Activated CD4-positive, CD25-positive, alpha-beta regulatory T cell treated with anti-CD3 and anti-CD28 coated beads, Interleukin-2, amount 50 U/mL, for 16 hours (primary cell): ENCODE results near the gene GTF2H4.
"Not testable (repeated sequence)": the region's sequence is repeated elsewhere in the genome, so short reads cannot be mapped to it uniquely, and the experiment has no call there.

Experiments used
- DNase-seq: peaks from one replicate; pipeline ENCODE4 v3.0.0-alpha.2; 2020; ENCODE audit warnings: low read depth, low spot score

Gene GTF2H4

DNA sequence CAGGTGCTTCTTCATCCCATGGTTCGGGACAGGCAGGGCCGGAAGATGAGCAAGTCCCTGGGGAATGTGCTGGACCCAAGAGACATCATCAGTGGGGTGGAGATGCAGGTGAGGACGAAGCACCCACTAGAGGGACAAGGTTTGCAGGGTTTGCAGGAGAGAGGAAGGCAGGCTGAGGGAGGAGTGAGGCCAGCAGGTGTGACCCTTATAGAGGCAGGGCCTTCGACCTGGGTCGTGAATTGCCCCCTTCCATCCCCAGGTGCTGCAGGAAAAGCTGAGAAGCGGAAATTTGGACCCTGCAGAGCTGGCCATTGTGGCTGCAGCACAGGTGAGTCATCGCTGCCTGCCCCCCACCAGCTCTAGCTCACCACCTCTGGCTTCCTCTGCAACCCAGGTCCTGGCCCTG, 14.4 kb downstream of the GTF2H4 start:
- DNase-seq: no peak

DNA sequence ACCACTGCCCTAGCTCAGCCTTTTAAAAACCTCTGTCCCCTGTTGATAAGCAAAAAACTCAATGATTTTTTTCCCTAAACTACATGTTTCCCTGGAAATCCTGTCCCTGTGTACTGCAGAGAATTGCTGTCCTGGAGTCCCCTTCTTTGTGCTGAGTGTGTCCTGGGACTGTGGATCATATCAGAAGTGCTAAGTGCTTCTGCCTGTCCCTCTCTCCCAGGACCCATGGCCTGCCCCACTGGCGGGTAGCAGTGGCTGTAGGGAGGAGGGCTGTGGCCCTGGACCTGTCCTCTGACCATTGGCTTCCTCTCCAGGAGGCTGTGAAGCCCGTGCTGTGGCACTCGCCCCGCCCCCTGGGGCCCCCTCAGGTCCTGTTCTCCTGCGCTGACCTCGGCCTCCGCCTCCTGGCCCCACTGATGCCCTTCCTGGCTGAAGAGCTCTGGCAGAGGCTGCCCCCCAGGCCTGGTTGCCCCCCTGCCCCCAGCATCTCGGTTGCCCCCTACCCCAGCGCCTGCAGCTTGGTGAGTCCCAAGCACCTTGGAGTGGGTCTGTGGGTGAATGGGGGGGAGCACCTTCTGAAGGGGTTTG, 16.1 kb downstream of the GTF2H4 start:
- DNase-seq: not testable (repeated sequence)

DNA sequence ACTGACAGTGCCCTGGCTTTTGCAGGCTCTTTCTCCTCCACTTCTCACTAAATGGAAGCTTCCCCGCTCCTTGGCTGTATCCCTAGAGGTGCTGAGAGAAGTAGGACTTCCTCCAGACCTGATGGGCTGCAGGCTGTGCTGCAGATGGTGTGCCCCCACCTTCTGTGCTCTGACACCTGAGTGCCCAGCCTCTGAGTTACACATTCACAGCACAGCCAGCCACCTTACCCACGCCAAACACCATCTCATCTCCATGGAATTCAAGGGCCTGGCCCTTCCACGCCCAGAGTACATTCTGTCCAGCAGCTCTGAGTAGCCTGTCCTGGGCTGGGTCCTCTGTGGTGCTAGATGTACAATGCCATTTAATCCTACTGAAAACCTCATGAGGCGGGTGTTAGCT, 18.6 kb downstream of the GTF2H4 start:
- no peak for DNase-seq

DNA sequence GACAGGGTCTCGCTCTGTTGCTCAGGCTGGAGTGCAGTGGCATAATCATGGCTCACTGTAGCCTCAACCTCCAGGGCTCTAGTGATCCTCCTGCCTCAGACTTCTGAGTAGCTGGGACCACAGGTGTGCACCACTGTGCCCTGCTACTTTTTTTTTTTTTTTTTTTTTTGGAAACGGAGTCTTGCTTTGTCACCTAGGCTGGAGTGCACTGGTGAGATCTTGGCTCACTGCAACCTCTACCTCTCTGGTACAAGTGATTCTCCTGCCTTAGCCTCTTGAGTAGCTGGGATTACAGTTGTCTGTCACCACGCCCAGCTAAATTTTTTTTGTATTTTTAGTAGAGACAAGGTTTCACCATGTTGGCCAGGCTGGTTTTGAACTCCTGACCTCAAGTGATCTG, 19.1 kb downstream of the GTF2H4 start:
- DNase-seq: not testable (repeated sequence)

DNA sequence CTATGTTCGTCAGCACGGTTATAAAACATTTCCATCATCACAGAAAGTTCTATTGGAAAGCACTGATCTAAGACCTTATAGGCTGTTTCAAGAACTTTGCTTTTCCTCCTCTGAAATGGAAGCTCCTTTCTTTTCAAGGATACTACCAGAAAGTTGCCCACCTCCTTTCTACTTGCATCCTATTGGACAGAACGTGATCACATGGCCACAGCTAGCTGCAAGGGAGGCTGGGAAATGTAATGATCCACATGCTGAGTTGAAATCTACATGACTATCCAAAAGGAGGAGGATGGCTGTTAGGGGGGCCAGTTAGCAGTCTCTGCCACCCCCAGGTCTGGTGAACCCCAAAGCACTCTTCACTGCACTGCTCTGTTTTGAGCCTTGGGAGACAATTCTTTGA, 20.7 kb downstream of the GTF2H4 start:
- no peak for DNase-seq

DNA sequence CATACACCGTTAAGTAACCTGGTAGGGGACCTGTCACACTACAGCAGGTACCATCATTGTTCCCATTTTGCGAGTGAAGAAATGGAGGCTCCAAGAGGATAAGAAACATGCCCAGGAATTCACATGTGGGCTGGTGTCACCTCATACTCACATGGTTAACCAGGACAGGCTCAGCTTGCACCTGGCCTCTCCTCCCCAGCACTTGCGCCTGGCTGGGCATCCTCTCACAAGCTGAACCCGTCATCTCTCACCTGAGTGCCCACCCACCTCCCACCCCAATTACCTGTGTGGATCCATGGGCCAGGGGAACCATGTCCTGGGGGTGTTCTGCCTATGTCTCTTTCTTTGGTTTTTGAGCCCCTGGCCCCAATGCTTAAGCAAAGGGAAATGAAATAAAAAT, 22.5 kb downstream of the GTF2H4 start:
- DNase-seq: no peak

DNA sequence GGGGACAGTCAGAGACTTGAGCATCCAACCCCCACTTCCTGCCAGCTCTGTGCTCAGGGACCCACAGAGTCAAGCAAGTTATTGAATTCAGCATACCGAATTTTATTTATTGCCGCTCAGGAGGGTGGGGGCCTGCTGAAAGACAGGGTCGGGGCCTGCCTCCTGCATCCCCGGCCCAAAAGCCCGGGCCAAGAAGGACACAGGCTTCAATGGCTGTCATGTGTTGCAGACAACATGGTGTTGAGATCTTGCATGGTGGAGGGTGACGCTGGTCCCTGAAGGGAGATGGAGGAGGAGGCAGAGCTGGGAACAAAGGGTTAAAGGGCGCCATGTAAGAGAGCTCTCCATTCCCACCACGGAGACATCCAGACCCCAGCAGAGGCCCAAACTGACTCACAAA, 23.3 kb downstream of the GTF2H4 start:
- DNase-seq: no peak

DNA sequence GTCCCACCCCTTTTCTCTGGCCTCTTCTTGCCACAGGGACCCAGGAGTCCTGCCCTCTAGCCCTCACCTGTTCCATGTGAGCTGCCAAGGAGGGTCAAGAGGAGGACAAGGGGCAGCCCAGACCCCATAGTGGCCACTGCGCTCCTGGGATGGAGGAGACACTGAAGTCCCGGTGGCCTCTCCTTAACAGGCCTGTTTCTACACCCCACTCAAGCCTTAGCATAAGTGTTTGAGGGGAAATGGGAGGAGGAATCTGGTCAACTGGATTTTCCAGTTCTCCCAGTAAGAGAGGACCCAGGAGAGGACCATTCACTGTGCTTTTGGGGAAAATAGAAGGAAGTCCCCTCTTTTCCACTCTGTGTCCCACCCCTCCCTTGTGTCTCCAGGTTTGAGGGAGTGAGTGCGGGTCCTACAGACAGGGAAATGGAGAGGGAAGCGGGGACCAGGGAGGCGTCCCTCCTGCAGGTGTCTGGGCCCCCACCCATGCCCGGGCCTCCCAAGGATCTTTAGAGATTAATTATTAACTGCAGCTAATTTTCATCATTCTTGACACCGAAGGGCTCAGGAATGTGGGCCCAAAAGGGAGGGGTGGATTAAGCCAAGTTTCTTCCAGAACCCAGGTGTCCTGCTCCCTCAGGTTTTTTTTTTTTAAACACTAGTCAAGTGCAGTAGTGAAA, 24.1 kb downstream of the GTF2H4 start, which contains the start of gene SFTA2:
Gene SFTA2, minus strand, starts transcription at position 202 of the 677 bp plus-strand sequence. Its CDS starts 74 bp downstream, at position 128.
- no peak for DNase-seq

DNA sequence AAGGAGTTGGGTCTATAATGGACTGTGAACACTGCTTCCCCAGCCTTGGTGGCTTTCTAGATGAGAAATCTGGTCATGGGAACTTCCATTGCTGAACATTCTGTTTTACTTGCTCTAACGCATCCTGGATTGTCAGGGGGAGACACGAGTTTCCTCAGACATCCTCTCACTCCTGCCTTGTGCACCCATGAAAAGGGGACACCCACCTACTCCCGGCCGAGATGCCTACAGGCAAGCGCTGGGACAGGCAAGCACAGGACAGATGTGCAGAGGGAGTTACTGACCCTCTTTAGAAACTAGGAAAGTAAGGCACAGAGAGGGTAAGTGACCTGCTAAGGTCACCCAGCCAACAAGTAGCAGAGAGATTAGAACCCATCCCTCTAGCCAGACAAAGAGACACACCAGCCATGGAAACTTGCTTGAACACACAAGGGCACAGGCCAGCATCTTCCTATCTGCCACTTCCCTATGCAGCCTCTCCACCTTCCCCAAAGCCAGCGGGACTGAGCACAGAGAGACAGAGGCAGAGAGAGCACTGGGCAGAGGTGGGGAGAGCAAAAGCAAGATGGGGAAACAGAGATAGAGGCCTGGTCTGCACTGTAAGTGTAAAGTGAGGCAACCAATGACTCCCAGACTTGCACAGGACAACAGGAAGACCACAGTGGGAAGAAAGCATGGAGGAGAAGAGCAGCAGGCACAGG, 24.8 kb downstream of the GTF2H4 start:
- DNase-seq: no peak

DNA sequence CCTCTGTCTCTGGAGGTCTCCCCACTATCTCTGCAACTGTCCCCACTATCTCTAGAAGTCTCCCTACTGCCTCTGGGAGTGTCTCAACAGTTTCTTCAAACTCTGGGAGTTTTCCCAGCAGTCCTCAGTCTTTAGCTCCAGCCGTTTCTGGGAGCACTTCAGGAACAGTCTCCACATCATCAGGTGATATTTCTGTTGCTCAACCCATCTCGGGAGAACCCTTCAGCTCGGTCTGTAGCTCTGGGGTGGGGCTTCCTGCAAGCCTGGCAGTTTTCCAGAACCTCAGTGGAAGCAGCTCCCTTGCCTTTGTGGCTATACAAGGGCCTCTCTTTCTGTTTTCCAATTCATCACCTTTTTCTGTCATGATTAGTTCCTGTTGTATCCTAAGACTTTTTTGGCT, 27.0 kb downstream of the GTF2H4 start:
- no peak for DNase-seq

DNA sequence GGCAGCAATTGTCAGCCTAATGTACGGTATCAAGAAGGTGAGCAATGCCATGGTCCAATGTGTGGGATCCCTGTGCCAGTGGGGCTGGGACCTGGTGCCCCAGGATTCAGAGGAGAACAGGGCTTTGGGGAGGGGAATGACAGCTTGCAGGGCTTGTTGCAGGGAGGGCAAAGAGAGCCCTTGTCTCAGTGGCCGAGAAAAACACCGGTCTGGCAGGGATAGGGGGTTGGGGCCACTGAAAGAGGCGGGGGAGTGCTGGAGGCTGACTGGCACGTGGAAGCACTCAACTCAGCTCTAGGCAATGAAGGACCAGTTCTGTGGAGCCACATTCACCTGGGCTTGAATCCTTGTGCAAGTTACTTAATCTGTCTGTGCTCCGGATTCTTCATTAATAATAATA, 29.3 kb downstream of the GTF2H4 start:
- DNase-seq: no peak

DNA sequence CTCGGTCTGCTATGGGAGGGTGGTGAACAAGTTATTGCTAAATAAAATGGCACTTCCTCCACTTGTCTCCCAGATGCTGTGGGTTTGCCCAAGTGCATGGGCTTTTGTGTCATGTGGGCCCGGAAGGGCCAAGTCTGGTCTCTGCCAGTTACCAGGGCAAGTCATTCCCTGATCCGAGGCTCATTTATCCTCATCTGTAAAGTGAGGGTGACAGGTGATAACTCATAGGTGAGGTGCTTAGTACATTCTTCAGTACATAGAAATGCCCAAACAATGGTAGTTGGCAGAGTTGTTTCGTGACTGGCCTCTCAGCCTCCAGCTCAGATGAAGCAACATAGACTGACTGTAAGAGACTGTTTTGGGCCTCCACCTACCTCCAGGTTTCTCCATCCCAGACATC, 30.7 kb downstream of the GTF2H4 start:
- DNase-seq: no peak

DNA sequence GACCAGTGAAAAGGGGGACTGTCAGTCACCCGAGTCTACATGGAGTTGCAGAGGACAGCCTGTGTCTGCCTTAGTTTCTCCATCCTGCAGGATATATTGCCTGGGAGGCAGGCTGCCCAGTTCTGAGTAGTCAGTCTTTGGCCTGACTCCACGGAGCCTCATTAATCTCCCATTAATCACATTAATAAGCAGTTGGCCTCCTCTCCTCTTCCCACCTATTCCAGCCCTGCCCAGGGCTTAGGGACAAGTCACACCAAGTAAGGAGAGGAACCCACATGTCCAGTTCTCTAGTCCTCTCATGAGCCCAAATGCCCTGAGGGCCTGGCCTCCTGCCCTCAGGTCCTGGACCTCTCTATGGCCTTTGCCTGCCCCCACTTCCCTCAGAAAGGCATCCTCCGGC, 31.5 kb downstream of the GTF2H4 start:
- no peak for DNase-seq

DNA sequence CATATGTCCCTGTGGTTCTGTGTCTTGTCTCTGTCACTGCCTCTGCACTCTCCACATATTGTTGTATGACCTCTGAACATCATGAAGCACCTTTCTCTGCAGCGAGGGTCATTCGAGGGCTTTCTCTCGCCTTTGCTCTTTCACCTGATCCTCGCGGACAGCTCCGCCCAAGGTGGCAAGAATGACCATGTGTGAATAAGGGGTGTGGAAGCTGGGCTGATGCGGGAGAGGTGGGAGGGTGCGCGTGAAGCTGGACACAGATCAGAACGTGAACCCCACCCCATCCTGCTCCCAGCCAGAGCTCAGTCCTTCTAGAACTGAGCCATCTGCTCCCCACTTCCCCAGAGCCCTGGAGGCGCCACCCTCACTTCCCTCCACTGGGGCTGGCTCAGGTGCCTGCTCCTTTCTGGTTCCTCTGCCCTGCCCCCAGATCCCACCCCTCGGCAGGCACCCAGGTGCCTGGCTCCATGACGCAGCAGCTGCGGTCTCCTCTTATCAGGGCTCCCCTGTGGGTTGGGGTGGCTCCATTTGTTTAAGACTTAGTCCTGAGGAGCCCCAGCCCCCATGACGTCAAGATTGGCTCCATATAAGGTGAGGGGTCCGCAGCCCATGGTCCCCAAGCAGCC, 32.5 kb downstream of the GTF2H4 start, which contains the start of gene MUCL3:
Gene MUCL3, plus strand, starts transcription at position 613 of the 626 bp plus-strand sequence. CDS start 27 bp downstream, outside the sequence.
- DNase-seq: no peak

DNA sequence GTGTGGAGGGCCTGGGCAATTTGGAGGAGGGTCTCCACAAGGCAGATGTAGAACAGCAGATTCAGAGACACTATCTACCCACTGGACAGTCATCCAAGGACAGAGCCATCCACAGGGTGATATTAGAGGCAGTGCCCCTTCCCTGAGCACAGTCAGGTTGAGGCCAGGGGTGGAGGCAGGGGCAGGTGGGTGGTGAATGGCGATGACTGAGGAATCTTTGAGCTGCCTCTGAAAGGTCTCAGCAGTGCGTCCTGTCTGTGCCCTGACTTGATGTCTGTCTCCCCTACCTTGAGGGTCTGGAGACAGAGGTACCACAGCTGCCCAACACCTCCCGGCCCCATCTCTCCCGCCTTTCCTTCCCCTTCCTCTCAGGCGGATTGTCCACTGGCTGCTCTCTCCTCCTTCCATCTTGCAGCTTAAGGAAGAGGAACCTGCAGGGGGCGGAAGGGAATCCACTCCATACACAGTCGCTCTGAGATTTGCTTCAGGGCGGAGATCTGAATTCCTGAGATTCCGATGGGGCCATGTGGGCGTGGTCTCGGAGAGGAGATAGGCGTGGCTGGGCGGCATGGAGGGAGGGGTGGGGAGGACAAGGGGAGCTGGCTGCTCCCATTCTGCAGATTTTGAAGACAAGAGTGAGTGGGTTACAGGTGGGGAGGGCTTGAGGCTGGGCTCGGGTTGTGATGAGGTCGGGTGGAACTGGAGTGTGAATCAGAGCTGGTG, 34.5 kb downstream of the GTF2H4 start:
- no peak for DNase-seq

DNA sequence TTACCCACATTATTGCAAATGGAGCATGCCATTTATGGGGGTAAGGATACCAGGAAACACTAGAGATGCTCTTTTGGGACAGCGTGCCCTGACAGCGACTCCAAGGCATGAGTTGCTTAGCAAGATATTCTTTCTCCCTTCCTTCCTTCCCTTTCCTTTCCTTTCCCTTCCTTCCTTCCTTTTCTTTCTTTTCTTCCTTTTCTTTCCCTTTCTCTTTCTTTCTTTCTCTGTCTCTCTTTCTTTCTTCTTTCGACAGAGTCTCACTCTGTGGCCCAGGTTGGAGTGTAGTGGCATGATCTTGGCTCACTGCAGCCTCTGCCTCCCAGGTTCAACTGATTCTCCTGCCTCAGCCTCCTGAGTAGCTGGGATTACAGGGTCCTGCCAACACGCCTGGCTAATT, 36.0 kb downstream of the GTF2H4 start:
- no peak for DNase-seq

DNA sequence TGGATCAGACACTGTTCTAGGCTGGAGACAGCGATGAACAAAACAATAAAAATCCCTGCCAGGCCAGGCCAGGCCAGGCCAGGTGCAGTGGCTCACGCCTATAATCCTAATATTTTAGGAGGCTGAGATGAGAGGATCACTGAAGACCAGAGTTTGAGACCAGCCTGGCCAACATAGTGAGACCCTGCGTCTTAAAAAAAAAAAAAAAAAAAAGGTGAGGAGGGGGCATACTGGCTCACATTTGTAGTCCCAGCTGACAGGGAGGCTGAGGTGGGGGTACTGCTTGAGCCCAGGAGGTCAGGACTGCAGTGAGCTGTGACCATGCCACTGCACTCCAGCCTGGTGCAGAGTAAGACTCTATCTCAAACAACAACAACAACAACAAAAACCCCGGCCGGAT, 37.3 kb downstream of the GTF2H4 start:
- no peak for DNase-seq

DNA sequence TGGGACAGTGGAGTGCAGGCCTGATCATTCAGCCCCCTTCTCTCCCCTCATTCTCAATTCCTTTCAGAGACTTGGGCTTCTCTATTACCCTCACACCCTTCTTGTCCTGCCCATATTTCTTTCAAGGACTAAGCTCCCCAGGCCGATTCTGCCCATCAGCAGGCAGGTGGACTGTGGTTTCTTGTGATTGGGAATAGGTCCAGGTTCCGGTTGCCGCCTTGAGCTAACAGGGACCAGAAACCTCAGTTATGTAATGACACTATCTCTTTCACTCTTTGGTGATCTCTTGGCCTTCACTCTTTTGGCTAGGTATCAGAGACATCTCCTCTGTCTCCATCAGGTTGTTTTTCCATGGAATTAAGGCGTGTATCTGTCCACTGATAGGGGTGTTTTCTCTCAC, 39.2 kb downstream of the GTF2H4 start:
- no peak for DNase-seq

DNA sequence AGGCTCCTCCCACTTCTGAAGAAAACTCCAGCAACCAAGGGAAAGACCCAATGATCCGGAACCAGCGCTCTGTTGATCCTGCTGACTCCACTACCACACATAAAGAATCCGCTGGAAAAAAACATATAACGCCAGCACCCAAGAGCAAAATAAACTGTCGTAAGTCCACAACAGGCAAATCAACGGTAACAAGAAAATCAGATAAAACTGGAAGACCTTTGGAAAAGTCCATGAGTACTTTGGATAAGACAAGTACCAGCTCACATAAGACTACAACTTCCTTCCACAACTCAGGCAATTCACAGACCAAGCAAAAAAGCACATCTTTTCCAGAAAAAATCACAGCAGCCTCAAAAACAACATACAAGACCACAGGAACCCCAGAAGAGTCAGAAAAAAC, 40.8 kb downstream of the GTF2H4 start:
- DNase-seq: no peak

DNA sequence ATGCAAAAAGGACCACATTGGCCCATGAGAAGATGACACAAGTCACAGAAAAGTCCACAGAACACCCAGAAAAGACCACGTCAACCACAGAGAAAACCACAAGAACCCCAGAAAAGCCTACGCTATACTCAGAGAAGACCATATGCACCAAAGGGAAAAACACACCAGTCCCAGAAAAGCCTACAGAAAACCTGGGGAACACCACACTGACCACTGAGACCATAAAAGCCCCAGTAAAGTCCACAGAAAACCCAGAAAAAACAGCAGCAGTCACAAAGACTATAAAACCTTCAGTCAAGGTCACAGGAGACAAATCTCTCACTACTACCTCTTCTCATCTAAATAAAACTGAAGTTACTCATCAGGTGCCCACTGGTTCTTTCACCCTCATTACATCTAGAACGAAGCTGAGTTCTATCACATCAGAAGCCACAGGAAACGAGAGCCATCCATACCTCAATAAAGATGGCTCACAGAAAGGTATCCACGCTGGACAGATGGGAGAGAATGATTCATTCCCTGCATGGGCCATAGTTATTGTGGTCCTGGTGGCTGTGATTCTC, 44.0 kb downstream of the GTF2H4 start:
- DNase-seq: no peak

DNA sequence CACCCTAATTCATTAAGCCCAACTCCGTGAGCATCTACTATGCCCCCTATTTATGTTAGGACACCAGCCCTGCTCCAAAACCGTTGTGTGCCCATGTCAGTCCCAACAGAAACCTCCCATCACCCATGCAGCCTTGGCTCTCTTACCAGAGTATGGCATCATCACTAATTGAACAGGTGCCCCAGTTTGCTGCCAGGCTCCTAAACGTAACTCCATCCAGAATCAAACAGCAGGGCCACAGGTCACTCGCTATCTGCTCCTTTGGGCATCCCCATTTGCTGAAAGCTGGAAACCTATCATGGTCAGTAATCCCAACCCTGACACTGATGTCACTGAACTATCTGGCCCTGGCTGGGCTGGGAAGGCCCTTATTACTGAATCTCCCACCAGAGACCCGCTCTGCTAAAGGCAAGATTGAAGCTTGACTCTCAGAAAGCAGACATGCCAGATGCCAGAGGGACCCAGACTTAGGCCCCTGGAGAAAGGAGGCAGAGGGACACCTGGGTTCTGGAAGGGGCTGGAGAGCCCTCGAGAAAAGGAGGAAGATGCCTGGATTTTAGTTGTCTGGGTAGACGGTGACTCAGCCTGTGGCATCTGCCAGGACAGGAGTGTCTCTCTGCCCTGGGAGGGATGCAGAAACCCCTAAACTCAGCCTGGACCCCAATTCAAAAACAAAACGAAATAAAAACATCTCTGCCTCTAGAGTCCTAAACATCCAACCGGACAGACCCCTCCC, 46.8 kb downstream of the GTF2H4 start:
- no peak for DNase-seq
